Panc1 (cell line): Measurements from ENCODE around the gene RPS27L. TPM values are rescaled to one million over a fixed set of nuclear protein-coding genes. Genes with fewer than 3 reads are reported as not detected.

Experiments used
- ATAC-seq: fragments of 200-7000 bp; cut with Tn5 transposase; 2 replicates; pipeline ENCODE4 v1.9.1; 2020; ENCODE audit warnings: mild to moderate bottlenecking, moderate library complexity
- BruUV-seq: library from RNA; stranded (reverse); fragments of 400-500 nt; replicated peaks from 2 replicates; lab custom pipeline; 2021; lab: Mats Ljungman, UMichigan
- CTCF ChIA-PET: fragments of 300-600 bp; sonication (Branson Sonifier 250); formaldehyde crosslinking; loops from one replicate; lab custom pipeline; 2022; ENCODE audit warnings: antibody characterized with exemption; lab: Charles Lee
- POLR2A ChIA-PET: fragments of 300-600 bp; sonication (Branson Sonifier 250); formaldehyde crosslinking; loops from one replicate; lab custom pipeline; 2022; ENCODE audit warnings: antibody characterized with exemption; lab: Charles Lee
- DNase-seq: peaks from one replicate; pipeline ENCODE4 v3.0.0-alpha.2; 2010; ENCODE audit warnings: low read depth, low spot score
- H3K27ac ChIP-seq: 2 replicates; pipeline ENCODE4 v1.5.1; 2011; ENCODE audit warnings: mild to moderate bottlenecking, low read length, inconsistent platforms
- H3K27me3 ChIP-seq: fragments of 200-500 bp; sonication (Bioruptor generic); 2 replicates; pipeline ENCODE4 v1.6.0; 2014; ENCODE audit warnings: low read length, inconsistent platforms; ENCODE audit not compliant: control insufficient read depth, insufficient read depth
- H3K36me3 ChIP-seq: fragments of 200-500 bp; sonication (Bioruptor generic); 2 replicates; pipeline ENCODE4 v1.5.1; 2014; ENCODE audit warnings: inconsistent platforms, mild to moderate bottlenecking, low read length, moderate library complexity; ENCODE audit not compliant: control insufficient read depth, insufficient read depth
- H3K4me1 ChIP-seq: 2 replicates; pipeline ENCODE4 v1.5.1; 2011; ENCODE audit warnings: inconsistent platforms, mild to moderate bottlenecking, low read length, moderate library complexity; ENCODE audit not compliant: control insufficient read depth, insufficient read depth
- H3K4me3 ChIP-seq, 2 experiments: 2 replicates each; pipeline ENCODE4 v1.5.1; 2011 to 2012; ENCODE audit warnings: low read depth in 2 of 2, low read length in 2 of 2, mild to moderate bottlenecking in 2 of 2, inconsistent platforms in 1 of 2, moderate library complexity in 1 of 2
- H3K9me3 ChIP-seq: fragments of 200-500 bp; sonication (Bioruptor generic); 2 replicates; pipeline ENCODE4 v1.5.1; 2014; ENCODE audit warnings: low read depth, mild to moderate bottlenecking, inconsistent platforms, low read length, moderate library complexity; ENCODE audit not compliant: control insufficient read depth, insufficient read depth
- POLR2AphosphoS5 ChIP-seq: IDR thresholded peaks from 2 replicates; pipeline ENCODE4 v1.6.1; 2012; ENCODE audit warnings: mild to moderate bottlenecking, low read depth, low read length, moderate library complexity
- SIN3A ChIP-seq: IDR thresholded peaks from 2 replicates; pipeline ENCODE4 v1.6.1; 2012; ENCODE audit warnings: low read depth, mild to moderate bottlenecking, low read length, moderate library complexity, borderline replicate concordance; ENCODE audit not compliant: insufficient read depth
- TCF7L2 ChIP-seq: IDR thresholded peaks from 2 replicates; pipeline ENCODE4 v1.6.1; 2011; ENCODE audit warnings: mild to moderate bottlenecking, low read depth, low read length, inconsistent platforms
- in situ Hi-C: cut with HindIII; loops from 2 replicates; pipeline ENCODE4 v1.10.0; 2016; ENCODE audit warnings: low sequenced_read_pairs, low pct_unique_long_range_greater_than_20kb
- intact Hi-C: fragments of 100-400 bp; cut with micrococcal nuclease; formaldehyde crosslinking; loops from one replicate; pipeline ENCODE4 v1.10.0; 2022; ENCODE audit not compliant: unreplicated experiment
- total RNA-seq: library from RNA; stranded (reverse); gene quantifications from one replicate; pipeline ENCODE4 v1.2.1, GENCODE V29; 2021; ENCODE audit not compliant: unreplicated experiment
- TF ChIP-seq, protein P1 (sequence below), 2 experiments: IDR thresholded peaks; 2 replicates each; pipeline ENCODE4 v1.6.1; 2011 to 2012; ENCODE audit warnings: low read depth in 2 of 2, control low read depth in 1 of 2, low read length in 1 of 2, mild to moderate bottlenecking in 1 of 2, moderate library complexity in 1 of 2; ENCODE audit not compliant: insufficient read depth in 1 of 2
- TF ChIP-seq, protein P2 (sequence below): fragments of 450-650 bp; IDR thresholded peaks from 2 replicates; pipeline ENCODE4 v1.5.1; 2017; ENCODE audit warnings: mild to moderate bottlenecking

Gene RPS27L
- total RNA-seq, 1 experiment from 2014 or later: 61.3 TPM

DNA sequence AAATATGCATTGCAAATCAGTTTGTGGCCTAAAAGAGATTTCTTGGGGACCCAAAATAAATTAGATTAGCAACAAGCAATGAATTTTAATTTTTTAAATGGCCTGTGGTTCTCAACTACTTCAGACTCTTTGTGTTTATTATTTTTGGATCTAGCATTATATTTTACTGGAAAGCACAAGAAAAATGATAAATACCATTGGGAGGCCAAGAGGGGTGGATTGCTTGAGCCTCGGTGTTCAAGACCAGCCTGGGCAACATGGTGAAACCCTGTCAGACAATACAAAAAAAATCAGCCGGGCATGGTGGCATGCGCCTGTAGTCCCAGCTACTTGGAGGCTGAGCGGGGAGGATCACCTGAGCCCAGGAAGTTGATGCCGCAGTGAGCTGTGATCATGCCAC is 22.0 kb downstream of the RPS27L start:
- ChIA-PET CTCF (no interaction called here), POLR2A (interaction anchor here (0.6 kb wide), 2 partner anchors 138 to 1263 kb away, joined by 3 read pairs; no protein-coding TSS in a partner anchor)
- BruUV-seq: no TSS peak
- no peak for DNase-seq
- Histone ChIP-seq H3K4me3 (no peak overlapping the region), H3K9me3 (no peaks in the 10 kb centered on the region), H3K36me3 (no peaks in the 10 kb centered on the region), H3K4me1 (no peaks in the 10 kb centered on the region), H3K27ac (no peak overlapping the region), H3K27me3 (no peaks in the 10 kb centered on the region)
- TF ChIP-seq SIN3A (no peak), TCF7L2 (no peak)
- intact Hi-C loops (no loop called here), in situ Hi-C loops (no loop called here)
- ATAC-seq: no peak; the same call in 1 of the 2 replicates

DNA sequence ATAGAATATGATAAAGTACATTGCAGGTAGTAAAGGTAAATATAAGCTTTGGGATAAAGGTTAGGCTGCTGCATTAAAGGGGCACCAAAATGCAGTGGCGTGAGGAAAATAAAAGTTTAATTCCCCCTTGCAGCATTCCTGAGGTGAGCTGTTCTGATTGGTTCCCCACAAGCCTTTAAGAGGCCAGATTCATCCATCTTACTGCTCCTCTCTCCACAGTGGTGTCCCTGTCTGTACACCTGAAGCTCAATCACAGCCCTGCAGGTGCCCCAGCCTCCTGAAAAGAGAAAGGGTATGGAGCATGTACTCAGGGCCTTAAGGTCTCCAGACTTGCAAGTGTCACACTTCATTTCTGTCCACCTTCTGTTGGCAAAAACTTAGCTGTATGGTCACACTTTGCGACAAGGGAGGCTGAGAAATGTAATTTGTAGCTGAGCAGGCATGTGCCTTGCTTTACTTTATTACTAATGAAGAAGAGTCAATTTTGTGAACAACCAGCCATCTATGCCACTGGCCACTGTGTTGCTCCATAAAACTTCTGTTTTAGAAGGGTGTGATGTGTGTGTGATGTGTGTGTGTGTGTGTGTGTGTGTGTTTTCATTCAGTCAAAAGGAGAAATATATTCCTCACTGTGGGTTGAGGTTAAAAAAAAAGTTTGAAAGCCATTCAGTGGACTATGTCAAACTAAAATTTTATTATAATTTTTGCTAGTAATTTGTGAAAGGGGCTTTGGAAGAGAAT is 22.9 kb downstream of the RPS27L start:
- Histone ChIP-seq H3K27me3 (no peaks in the 10 kb centered on the region), H3K4me3 (no peak overlapping the region), H3K9me3 (no peaks in the 10 kb centered on the region), H3K36me3 (peaks cover 4% of the 10 kb centered on the region; the same call in 1 of the 2 replicates), H3K4me1 (no peaks in the 10 kb centered on the region), H3K27ac (no peak overlapping the region)
- CTCF ChIA-PET: no interaction called here
- in situ Hi-C loops (no loop called here), intact Hi-C loops (no loop called here)
- DNase-seq (no peak), ATAC-seq (no peak; the same call in 1 of the 2 replicates)
- no peak for TF ChIP-seq SIN3A
- no peak for TF ChIP-seq POLR2AphosphoS5
- TF ChIP-seq, protein P1, sequence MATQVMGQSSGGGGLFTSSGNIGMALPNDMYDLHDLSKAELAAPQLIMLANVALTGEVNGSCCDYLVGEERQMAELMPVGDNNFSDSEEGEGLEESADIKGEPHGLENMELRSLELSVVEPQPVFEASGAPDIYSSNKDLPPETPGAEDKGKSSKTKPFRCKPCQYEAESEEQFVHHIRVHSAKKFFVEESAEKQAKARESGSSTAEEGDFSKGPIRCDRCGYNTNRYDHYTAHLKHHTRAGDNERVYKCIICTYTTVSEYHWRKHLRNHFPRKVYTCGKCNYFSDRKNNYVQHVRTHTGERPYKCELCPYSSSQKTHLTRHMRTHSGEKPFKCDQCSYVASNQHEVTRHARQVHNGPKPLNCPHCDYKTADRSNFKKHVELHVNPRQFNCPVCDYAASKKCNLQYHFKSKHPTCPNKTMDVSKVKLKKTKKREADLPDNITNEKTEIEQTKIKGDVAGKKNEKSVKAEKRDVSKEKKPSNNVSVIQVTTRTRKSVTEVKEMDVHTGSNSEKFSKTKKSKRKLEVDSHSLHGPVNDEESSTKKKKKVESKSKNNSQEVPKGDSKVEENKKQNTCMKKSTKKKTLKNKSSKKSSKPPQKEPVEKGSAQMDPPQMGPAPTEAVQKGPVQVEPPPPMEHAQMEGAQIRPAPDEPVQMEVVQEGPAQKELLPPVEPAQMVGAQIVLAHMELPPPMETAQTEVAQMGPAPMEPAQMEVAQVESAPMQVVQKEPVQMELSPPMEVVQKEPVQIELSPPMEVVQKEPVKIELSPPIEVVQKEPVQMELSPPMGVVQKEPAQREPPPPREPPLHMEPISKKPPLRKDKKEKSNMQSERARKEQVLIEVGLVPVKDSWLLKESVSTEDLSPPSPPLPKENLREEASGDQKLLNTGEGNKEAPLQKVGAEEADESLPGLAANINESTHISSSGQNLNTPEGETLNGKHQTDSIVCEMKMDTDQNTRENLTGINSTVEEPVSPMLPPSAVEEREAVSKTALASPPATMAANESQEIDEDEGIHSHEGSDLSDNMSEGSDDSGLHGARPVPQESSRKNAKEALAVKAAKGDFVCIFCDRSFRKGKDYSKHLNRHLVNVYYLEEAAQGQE (IDR thresholded peaks at IDR 0.05; ENCODE audit: insufficient read depth in 1 of 2, low read depth in 2 of 2, low read length in 1 of 2): no peak
- no peak for TF ChIP-seq TCF7L2
- TF ChIP-seq, protein P2, sequence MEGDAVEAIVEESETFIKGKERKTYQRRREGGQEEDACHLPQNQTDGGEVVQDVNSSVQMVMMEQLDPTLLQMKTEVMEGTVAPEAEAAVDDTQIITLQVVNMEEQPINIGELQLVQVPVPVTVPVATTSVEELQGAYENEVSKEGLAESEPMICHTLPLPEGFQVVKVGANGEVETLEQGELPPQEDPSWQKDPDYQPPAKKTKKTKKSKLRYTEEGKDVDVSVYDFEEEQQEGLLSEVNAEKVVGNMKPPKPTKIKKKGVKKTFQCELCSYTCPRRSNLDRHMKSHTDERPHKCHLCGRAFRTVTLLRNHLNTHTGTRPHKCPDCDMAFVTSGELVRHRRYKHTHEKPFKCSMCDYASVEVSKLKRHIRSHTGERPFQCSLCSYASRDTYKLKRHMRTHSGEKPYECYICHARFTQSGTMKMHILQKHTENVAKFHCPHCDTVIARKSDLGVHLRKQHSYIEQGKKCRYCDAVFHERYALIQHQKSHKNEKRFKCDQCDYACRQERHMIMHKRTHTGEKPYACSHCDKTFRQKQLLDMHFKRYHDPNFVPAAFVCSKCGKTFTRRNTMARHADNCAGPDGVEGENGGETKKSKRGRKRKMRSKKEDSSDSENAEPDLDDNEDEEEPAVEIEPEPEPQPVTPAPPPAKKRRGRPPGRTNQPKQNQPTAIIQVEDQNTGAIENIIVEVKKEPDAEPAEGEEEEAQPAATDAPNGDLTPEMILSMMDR: no peak
- BruUV-seq: no TSS peak
- POLR2A ChIA-PET: interaction anchor here (0.6 kb wide), 1 partner anchor 84 kb away, joined by 9 read pairs; no protein-coding TSS in a partner anchor

DNA sequence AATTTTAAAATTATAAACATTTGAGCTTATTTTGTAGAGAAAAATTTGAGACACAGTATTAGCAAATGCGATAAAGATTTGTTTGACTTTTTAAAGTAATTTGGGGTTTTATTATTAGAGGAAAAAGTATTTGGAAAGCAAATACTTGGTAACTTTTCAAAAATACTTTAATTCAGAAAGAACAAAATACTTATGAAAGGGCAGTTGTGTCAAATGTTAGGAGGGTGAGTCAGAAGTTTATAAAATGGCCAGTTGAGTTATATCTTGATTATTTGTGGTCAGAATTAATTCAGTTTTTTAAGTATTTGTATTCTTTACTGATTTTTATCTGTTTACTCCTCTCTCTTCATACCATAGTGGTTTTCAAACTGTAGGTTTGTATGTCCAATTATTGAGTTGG is 23.5 kb downstream of the RPS27L start:
- H3K4me3 ChIP-seq: no peak overlapping the region
- ChIA-PET POLR2A (no interaction called here), CTCF (no interaction called here)
- in situ Hi-C loops (no loop called here), intact Hi-C loops (no loop called here)
- H3K4me1 ChIP-seq: no peaks in the 10 kb centered on the region
- peaks cover 5% of the 10 kb centered on the region; the same call in 1 of the 2 replicates for H3K36me3 ChIP-seq
- no TSS peak for BruUV-seq
- TF ChIP-seq, protein P1 (IDR thresholded peaks at IDR 0.05; ENCODE audit: insufficient read depth in 1 of 2, low read depth in 2 of 2, low read length in 1 of 2): no peak
- TF ChIP-seq, protein P2: no peak
- no peak for TF ChIP-seq TCF7L2
- TF ChIP-seq POLR2AphosphoS5: no peak
- TF ChIP-seq SIN3A: no peak
- H3K27me3 ChIP-seq: no peaks in the 10 kb centered on the region
- DNase-seq: no peak
- no peak overlapping the region for H3K27ac ChIP-seq
- no peak for ATAC-seq
- H3K9me3 ChIP-seq: no peaks in the 10 kb centered on the region
